ENCODE data around the gene C4orf51.

C4orf51 gene

DNA sequence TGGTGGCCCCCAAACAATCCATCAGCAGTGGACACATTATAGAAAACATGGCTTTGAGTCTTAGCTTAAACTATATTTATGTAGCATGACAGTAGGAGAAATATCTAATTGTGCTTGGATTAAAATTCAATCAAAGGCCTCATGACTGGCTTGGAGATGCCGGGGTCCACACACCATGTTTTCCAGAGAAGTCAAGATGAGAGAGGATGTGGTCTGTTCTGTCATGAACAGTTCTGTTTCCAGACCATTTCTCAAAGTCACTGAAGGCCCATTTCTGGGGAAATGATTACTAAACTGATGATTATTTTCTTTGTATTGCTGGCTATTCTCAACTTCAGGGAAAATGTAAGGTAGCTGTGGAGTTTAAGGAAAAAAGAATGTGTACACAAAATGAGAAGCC is 76.3 kb downstream of the C4orf51 start:
- DNase-seq (ENCODE audit: low read depth in 2 of 2) = no peak

DNA sequence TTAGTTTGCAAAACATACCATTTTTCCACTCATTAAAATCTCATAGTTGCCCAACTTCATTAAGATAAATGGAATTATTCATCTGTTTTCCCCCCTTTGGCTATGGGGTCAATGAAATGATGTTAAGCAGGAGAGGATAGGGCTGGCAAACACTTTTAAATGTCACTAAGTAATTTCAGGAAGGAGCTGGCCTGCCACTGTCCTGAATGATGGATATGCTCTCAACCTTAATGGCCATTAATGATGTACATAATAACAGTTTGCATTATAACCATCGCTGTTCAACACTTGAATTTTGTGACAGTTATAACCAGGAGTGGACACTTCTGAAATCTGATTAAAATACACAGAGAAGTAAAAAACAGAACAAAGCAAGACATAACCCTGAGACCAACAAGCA is 77.2 kb downstream of the C4orf51 start:
- no peak for DNase-seq (ENCODE audit: low read depth in 2 of 2)

DNA sequence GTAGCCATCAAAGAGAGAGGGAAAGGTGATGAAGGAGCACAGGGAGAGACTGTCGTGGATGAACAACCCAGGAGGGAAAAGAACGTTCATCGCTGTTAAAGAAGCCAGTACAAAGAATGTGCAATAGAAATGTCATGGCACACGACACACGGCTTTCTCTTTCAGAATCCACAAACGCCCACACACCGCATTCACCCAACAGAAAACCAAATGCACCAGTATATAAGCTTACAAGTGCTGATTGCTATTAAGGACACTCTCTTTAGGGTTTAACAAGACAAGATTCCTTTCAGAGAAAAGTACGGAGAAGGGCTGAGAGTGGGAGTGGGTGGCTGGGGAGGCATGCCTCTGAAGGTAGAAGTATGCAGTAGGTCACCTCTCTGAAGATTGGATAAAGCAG is 80.2 kb downstream of the C4orf51 start:
- DNase-seq (ENCODE audit: low read depth in 2 of 2) = no peak

DNA sequence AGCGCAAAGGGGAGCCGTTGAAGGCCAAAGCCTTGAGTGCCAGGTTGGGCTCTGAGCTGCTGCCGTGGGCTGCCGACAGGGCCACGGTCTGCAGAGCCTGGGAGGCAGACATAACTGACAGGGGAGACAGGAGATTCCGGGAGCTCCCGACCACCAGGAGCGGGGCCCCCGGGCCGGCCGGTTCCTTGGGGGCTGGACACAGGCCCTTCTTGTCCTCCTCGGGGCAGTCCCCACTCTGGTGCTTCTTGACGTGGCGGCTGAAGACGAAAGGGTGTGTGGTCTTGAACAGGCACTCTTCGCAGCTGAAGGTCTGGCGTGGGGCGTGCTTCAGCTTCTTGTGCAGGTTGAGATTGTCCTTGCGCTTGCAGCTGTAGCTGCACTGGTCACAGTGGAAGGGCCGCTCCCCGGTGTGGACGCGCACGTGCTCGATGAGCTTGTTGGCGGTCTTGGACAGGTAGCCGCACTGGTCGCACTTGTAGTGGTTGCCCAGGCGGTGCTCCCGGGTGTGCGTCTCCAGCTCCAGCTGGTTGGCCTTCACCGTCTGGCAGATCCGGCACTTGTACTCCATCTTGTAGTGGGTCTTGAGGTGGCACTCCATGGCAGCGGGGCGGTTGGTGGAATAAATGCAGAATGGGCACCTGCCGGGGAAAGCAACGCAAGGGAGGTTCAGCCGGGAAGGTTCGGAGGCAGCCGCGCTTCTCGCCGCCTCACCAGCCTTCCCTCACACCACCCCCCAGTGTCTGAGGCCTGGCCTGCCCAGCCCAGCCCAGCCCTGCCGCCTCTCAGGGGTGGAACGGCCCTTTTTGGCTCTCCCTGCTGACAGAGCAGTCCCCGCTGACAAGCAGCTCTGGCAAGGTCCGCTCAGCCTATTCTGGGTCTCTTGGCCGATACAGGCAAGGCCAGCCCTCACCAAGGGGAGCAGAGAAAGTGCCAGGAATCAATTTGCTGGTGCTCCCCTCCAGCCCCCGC is 81.3 kb downstream of the C4orf51 start:
- DNase-seq (ENCODE audit: low read depth in 2 of 2) = no peak

DNA sequence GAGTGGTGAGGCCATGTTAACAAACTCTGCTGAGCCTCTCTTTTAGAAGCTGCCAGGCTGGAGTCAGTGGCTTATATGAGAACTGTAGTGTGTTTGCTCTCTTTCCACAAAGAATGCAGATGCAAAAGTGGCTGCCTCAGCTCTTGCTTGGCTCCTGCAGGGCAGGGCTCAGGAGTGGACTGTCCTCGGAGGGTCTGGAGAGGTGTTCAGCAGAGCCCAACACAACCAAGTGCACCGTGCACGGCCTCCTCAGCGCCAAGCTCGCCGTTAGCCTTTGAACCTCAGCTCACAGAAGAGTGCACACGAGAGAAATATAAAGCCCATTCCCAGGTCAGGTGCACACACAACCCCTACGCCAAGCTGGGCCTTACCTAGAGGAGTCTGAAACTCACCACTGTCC is 82.8 kb downstream of the C4orf51 start:
- no peak for DNase-seq (ENCODE audit: low read depth in 2 of 2)

DNA sequence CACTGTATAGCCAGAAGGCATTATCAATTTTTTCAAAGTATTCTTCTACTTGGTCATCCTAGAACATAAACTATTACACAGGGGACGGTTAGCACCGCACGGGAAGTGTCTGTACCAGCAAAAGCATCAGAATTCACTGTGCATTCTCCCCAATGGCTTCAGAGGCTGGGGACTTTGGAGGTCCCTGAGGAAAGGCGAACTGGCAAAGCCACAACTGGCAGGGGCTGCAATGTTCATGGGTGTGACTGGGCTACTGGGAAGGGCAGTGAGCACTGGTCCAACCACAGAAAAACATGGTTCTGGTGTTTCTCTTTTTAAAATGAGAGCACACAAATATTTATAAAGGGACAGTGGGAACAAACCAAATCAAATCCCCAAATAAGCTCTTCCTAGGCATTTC is 83.5 kb downstream of the C4orf51 start:
- DNase-seq (ENCODE audit: low read depth in 2 of 2) = no peak

DNA sequence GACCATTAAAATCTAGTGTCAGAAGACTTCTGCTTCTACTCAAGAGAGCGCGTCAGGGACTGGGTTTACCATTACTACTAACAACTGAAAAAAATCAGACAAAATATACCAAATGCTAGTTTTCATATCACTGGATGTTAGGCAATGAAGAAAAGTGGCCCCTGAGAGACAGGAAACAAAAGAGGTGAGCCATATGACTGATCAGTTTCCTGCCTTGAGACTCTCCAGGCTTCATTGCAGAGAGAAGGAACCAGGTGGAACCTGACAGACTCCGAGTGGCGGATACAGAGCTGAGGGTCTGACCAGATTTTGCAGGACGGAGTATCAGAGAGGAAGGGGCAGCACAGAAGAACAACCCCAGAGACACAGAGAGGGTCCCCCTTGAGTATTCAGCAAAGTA is 86.3 kb downstream of the C4orf51 start:
- DNase-seq (ENCODE audit: low read depth in 2 of 2) = no peak

DNA sequence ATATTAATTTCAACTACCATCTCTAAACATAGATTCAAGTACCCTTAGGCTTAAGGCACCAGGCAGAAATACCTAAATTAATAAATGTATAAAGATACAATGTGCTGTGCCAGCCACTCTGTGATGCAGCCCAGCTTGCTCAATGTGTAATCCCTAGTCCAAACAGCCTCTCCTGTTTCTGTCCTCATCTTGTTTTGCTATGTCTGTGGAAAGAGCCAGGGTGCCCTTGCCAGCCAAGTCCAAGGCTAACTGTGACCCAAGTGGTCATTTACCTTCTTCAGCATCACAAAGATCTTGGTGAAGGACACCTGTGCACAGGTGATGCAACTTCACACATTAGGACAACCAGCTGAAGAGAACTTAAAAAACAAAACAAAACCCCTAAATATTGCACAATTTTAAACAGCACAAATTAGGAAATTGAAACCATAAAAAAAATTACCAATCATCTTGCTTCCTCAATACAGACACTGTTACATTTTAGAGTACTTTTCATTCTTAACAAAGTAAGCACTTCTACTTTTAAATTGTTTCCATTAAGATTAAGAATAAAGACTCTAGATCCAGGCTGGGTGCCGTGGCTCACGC is 89.6 kb downstream of the C4orf51 start:
- DNase-seq (ENCODE audit: low read depth in 2 of 2) = no peak

DNA sequence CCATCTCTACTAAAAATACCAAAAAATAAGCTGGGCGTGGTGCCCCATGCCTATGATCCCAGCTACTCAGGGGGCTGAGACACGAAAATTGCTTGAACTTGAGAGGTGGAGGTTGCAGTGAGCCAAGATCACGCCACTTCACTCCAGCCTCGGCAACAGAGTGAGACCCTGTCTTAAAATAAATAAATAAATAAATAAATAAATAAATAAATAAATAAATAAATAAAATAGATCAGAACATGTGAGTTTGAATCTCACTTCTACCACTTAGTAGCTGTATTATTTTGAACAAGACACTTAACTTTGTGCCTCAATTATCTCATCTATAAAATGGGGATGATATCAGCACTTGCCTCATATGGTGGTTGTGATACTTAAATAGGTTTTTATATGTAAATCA is 90.2 kb downstream of the C4orf51 start:
- no peak for DNase-seq (ENCODE audit: low read depth in 2 of 2)

DNA sequence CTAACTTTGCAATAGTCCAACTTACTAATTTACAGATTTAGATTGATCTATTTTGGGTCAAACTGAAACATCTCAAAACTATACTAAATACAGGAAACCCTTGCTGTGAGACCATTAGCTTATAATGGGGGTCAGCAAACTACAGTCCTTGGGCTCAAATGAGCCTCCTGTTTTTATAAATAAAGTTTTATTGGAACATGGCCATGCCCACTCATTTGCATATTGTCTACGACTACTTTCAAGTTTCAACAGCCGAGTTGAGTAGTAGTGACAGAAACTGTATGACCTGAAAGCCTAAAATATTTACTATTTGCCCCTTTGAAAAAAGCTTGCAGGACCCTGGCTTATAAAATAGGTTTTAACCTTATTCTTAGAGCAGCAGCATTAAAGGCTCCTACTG is 92.4 kb downstream of the C4orf51 start:
- no peak for DNase-seq (ENCODE audit: low read depth in 2 of 2)

DNA sequence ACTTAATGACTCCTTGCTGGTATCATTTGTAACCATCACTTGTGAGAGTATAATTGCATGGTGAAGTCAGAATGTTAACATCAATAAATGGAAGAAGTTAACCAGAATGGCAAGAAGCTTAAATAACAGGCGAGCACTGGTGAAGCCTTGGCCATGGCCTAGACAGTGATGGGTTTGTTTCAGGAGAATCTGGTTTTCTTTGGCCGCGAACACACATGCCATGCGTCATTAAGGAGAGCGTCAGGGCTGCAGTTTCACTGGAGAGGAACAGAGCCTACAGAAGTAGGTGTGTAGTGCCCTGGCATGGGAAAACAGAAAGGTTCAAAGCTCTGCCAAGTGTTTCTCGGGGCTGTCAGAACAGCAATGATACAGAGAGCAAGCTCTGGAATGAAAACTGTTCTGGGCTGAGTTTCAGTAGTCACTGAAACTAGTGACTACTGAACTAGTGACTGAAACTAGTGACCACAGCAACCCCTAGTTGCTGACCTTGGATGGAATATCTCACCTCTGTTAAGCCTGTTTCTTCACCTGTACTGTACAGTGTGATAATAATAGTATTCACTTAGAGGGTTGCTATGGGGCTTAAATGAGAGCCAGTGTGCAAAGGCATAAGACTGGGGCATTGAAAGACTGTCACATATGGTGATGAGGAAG is 93.8 kb downstream of the C4orf51 start:
- DNase-seq (ENCODE audit: low read depth in 2 of 2) = no peak

DNA sequence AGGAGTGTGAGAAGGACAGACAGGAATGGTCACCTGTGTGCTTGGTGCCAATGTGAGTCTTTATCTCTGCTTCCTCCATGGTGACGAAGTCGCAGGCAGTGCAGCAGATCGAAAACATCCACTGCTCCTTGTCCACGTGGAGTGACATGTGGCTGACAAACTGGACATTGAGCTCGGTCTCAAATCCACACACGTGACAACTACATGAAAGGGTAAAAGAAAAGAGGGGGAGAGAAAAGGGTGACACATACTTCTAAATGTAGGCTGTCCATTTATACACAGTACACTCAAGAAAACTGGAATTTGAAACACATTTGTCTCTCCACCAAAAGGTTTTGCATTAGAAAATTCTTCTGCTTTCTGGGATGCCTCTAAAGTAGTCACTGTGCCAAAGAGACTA is 94.5 kb downstream of the C4orf51 start:
- DNase-seq (ENCODE audit: low read depth in 2 of 2) = no peak

DNA sequence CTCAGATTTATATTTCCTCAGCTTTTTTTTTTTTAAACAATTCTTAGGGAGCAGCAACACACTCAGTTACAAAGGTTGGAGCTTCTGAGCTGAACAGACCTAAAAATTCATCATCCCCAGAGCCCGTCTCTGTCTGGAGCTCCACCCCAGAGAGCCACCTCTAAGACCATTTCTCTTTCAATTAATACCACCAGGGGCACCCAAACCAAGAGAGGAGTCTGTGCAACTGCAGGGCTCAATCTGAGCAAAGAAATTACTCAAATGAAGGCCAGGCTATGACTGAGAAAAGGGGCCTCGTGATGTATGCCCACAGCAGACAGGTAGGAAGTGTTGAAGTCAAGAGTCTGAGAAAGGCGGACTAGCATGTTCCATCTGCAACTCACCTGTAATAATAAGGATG is 95.5 kb downstream of the C4orf51 start:
- DNase-seq (ENCODE audit: low read depth in 2 of 2) = no peak

DNA sequence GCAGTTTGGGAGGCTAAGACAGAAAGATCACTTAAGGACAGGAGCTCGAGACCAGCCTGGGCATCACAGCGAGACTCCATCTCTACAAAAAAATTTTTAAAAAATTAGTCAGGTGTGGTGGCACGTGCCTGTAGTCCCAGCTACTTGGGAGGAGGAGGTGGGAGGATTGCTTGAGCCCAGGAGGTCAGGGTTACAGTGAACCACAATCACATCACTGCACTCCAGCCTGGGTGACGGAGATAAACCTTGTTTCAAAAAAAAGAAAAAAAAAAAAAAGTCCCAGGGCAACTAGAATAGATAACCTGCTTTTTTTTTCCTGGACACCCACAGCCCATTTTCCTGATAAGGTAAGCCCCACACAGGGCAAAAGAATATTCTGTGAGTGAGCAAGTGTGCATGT is 96.3 kb downstream of the C4orf51 start:
- DNase-seq (ENCODE audit: low read depth in 2 of 2) = no peak

DNA sequence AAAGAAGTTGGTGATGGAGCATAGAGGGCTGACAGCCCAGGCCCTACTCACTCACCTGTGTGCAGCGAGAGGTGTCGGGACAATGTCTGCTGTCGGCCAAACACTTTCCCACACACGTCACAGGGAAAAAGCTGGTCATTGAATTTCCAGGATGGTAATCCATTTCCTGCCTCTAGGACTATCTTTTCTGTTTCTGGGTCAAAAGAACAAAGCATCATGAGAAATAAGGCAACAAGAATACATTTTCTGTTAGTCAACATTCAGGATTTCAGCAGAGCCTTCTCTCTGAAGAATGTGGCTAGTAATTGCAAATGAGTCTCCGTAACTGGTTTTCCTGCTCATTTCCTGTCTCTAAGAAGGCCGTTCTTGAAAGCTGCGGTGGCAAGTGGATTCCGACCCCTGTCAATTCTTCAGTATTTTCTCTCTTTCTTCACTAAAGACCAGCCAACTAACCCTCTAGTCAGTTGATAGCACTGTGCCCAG is 99.4 kb downstream of the C4orf51 start:
- DNase-seq (ENCODE audit: low read depth in 2 of 2) = no peak

DNA sequence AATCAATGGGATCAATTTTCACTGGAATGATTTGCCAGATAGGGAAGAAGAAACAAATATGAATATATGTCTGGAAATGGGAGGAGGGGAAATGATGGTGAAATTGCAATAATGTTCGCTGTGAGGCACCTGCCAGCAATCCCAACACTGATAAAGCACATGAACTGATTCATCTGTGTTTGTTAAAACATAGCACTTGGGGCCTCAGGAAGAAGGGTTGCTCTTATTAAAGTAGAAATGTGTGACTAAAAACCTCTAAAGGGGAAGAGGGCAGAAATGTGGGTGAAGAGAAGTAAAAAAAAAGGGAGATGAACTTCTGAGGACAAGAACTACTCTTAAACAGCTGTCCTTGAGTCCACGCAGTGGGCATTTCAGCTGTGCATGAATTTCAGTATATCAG is 101.4 kb downstream of the C4orf51 start:
- no peak for DNase-seq (ENCODE audit: low read depth in 2 of 2)

All from stimulated activated CD4-positive, alpha-beta T cell treated with anti-CD3 and anti-CD28 coated beads, Interleukin-1b, Interleukin-23, amount 100 ng/mL, for 1 hour (primary cell).